Tibial nerve (tissue), 4 donors: ENCODE results near the gene RGS9. TPM values are rescaled to one million over a fixed set of nuclear protein-coding genes. Genes with fewer than 3 reads are reported as not detected.

Source experiments
- DNase-seq, 2 donors: peaks; one replicate each; pipeline ENCODE4 v3.0.0-alpha.2; 2019; ENCODE audit warnings: low spot score in 2 of 2
- H3K27ac ChIP-seq, 4 donors: fragments of 200-600 bp; sonication (generic) in 3 of 4; one replicate each; pipeline ENCODE4 v1.5.1; 2017 to 2019; ENCODE audit warnings: mild to moderate bottlenecking in 1 of 4
- H3K27me3 ChIP-seq, 2 donors: fragments of 200-600 bp; sonication (generic) in 1 of 2; one replicate each; pipeline versions ENCODE4 v1.5.1 to v1.6.0; 2017 to 2019
- H3K36me3 ChIP-seq, 3 donors: fragments of 200-600 bp; sonication (generic); one replicate each; pipeline ENCODE4 v1.5.1; 2018 to 2019
- H3K4me1 ChIP-seq, 4 donors: fragments of 200-600 bp; sonication (generic) in 3 of 4; one replicate each; pipeline ENCODE4 v1.5.1; 2017 to 2019
- H3K4me3 ChIP-seq, 4 donors: fragments of 200-600 bp; sonication (generic) in 3 of 4; one replicate each; pipeline ENCODE4 v1.5.1; 2017 to 2019; ENCODE audit warnings: mild to moderate bottlenecking in 1 of 4, moderate library complexity in 1 of 4
- H3K9me3 ChIP-seq, 4 donors: fragments of 200-600 bp; sonication (generic) in 3 of 4; one replicate each; pipeline ENCODE4 v1.5.1; 2017 to 2019
- EP300 ChIP-seq, 2 donors: sonication (generic); formaldehyde crosslinking; IDR thresholded peaks; one replicate each; pipeline ENCODE4 v1.6.1; 2017; ENCODE audit warnings: antibody characterized with exemption in 2 of 2, mild to moderate bottlenecking in 1 of 2
- POLR2A ChIP-seq, 2 donors: fragments of 450-650 bp; IDR thresholded peaks; one replicate each; pipeline ENCODE4 v1.6.1; 2017; ENCODE audit warnings: antibody characterized with exemption in 2 of 2, mild to moderate bottlenecking in 2 of 2, moderate library complexity in 2 of 2
- WGBS, 2 donors: methylation state at CpG; one replicate each; pipeline ENCODE4 v1.1.5; 2018; 5-methylcytosine and 5-hydroxymethylcytosine counted together
- total RNA-seq, 4 donors: library from RNA; depleted of rRNA; stranded (reverse); fragments of >200 nt; gene quantifications; one replicate each; pipeline ENCODE4 v1.1.0, GENCODE V29; 2016
- TF ChIP-seq, protein P1 (sequence below), 5 experiments: fragments of 200-600 bp in 3 of 5; fragments of 450-650 bp in 2 of 5; sonication (generic) in 3 of 5; IDR thresholded peaks; one replicate each; pipeline ENCODE4 v1.5.1; 2016 to 2019; ENCODE audit warnings: antibody characterized with exemption in 5 of 5, mild to moderate bottlenecking in 3 of 5, moderate library complexity in 2 of 5

RGS9 gene
- total RNA-seq, 4 donors from 2014 or later, result 10.7 to 15.3 (median 11.3) TPM

DNA sequence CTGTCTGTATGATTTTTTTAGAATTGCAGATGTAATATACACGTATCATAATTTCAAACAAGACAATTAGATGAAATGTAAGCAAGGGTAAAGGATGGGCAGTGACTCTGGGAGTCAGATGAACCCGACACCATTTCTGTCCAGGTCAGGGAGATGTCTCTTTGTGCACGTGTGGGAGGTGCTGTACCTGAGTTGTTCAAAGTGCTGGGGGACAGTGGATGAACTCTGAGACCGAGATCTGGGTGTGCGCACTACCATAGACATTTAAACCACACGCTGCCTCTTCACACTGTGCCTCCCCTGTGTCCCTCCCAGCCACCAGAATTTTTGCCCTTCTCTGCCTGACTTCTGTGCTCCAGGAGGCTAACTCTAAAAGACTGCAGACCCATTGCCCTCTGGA is 5.9 kb upstream of the RGS9 start:
- Histone ChIP-seq H3K9me3 (no peaks in the 10 kb centered on the region), H3K4me3 (no peak overlapping the region)
- TF ChIP-seq, protein P1, sequence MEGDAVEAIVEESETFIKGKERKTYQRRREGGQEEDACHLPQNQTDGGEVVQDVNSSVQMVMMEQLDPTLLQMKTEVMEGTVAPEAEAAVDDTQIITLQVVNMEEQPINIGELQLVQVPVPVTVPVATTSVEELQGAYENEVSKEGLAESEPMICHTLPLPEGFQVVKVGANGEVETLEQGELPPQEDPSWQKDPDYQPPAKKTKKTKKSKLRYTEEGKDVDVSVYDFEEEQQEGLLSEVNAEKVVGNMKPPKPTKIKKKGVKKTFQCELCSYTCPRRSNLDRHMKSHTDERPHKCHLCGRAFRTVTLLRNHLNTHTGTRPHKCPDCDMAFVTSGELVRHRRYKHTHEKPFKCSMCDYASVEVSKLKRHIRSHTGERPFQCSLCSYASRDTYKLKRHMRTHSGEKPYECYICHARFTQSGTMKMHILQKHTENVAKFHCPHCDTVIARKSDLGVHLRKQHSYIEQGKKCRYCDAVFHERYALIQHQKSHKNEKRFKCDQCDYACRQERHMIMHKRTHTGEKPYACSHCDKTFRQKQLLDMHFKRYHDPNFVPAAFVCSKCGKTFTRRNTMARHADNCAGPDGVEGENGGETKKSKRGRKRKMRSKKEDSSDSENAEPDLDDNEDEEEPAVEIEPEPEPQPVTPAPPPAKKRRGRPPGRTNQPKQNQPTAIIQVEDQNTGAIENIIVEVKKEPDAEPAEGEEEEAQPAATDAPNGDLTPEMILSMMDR (IDR thresholded peaks at IDR 0.05), result no peak
- no peak for TF ChIP-seq EP300 (IDR thresholded peaks at IDR 0.05)
- no peak for TF ChIP-seq POLR2A (IDR thresholded peaks at IDR 0.05)

DNA sequence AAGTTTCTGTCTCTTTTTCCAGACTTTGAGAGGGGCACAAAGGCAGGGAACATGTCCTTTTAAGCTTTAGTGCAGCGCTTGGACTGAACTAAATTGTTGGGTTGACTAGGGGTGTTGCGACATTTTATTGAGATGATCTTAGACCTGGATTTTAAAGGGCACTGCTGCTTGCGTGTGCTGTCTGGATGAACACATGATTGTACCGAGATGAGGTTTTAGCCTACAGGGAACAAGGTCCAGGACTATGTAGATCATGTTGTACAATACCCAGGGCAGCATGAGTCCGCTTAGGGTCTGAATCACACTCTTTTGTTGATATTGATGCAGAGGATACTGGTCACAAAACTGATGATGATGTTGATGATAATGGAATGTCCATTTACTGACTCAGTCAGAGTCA is 5.2 kb upstream of the RGS9 start:
- Histone ChIP-seq H3K36me3 (no peaks in the 10 kb centered on the region), H3K27me3 (no peaks in the 10 kb centered on the region), H3K4me1 (peaks cover 0 to 4% (median 0%) of the 10 kb centered on the region in 4 donors), H3K9me3 (no peaks in the 10 kb centered on the region), H3K27ac (no peak overlapping the region), H3K4me3 (no peak overlapping the region)
- 90% methylated on average over 5 of the region's 5 CpGs for WGBS, 2 donors
- DNase-seq, result no peak
- TF ChIP-seq, protein P1 (IDR thresholded peaks at IDR 0.05), result no peak
- TF ChIP-seq POLR2A (IDR thresholded peaks at IDR 0.05), result no peak
- TF ChIP-seq EP300 (IDR thresholded peaks at IDR 0.05), result no peak

More for the DNA sequence above, 5.9 kb upstream of the RGS9 start:
- 66 to 81% methylated on average over 6 of the region's 6 CpGs for WGBS, 2 donors
- no peaks in the 10 kb centered on the region for H3K4me1 ChIP-seq
- H3K36me3 ChIP-seq, result no peaks in the 10 kb centered on the region
- no peak for DNase-seq
- no peaks in the 10 kb centered on the region for H3K27me3 ChIP-seq
- H3K27ac ChIP-seq, result no peak overlapping the region

DNA sequence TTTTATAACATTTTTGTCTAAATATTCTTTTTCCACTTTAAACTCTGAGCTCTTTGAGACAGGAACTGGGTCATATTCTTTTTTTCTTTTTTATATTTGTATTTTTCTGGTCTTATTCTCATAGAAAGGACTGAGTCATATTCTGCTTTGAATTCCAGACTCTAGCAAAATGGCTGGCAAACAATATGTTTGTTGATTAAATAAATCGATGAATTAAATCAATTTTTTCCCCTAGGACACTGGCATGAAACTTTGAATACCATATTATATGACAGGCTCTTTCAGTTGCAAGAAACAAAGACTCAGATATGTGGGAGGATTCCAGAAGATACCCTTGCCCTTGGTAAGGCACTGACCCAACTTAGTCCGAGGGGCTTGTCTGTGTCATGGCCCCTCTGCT is 3.1 kb upstream of the RGS9 start:
- no peak for DNase-seq
- Histone ChIP-seq H3K9me3 (no peaks in the 10 kb centered on the region), H3K27me3 (no peaks in the 10 kb centered on the region), H3K4me3 (no peak overlapping the region), H3K36me3 (no peaks in the 10 kb centered on the region), H3K4me1 (peaks cover 0 to 21% (median 0%) of the 10 kb centered on the region in 4 donors), H3K27ac (no peak overlapping the region)
- 61 to 66% methylated on average over 2 of the region's 2 CpGs for WGBS, 2 donors
- no peak for TF ChIP-seq POLR2A (IDR thresholded peaks at IDR 0.05)
- TF ChIP-seq, protein P1 (IDR thresholded peaks at IDR 0.05), result no peak
- no peak for TF ChIP-seq EP300 (IDR thresholded peaks at IDR 0.05)

DNA sequence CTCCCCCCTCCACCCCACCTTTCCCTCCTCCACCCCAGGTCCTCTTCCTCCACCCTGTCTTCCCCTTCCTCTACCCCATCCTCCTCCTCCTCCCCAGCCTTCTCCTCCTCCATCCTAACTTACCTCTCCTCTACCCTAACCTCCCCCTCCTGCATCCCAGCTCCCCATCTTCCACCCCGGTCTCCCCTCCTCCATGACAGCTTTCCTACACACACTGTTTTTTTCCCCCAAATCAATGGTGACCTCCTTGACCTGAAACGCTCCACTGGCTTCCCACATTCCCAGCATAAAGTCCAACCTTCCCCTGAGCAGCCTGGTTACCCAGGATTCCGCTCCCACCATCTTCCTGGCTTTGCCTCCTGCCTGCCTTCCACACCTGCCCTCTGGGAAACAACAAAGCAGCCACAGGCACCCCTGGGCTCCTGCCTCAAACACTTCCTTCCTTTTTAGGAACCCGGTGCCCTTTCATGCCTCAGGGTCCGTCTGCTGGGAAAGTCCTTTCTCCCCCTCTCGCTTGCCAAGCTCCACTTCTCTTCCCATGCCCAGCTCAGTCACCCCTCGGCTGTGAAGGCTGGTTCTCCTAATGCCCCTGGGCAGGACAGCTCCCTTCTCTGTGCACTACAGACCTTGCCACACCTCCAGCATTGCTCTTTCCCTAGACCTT is 2.1 kb downstream of the RGS9 start:
- no peak for DNase-seq
- WGBS, 2 donors, result 58% methylated on average over 7 of the region's 7 CpGs
- Histone ChIP-seq H3K27ac (no peak overlapping the region), H3K4me3 (no peak overlapping the region), H3K36me3 (no peaks in the 10 kb centered on the region), H3K4me1 (peaks cover 0 to 34% (median 4%) of the 10 kb centered on the region in 4 donors), H3K9me3 (no peaks in the 10 kb centered on the region), H3K27me3 (no peaks in the 10 kb centered on the region)
- TF ChIP-seq, protein P1 (IDR thresholded peaks at IDR 0.05), result no peak
- TF ChIP-seq POLR2A (IDR thresholded peaks at IDR 0.05) (no peak), EP300 (IDR thresholded peaks at IDR 0.05) (no peak)

DNA sequence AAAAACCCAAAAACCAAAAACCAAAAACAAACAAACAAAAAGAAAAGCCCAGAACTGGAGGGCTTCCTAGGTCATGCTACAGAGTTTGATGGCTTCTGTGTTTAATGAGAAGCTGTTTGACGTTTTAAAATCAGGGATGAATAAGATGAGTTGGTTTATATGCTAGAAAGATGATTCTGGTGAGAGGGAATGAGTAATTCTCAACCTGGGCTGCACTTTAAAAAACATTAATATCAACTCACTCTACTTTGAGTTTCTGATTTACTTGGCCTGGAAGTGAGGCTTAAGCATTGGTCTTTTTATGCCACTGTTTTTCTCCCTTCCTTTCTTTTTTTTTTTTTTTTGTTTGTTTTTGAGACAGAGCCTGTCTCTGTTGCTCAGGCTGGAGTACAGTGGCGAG is 5.1 kb downstream of the RGS9 start:
- no peaks in the 10 kb centered on the region for H3K9me3 ChIP-seq
- H3K36me3 ChIP-seq, result no peaks in the 10 kb centered on the region
- no peak overlapping the region for H3K4me3 ChIP-seq
- H3K27me3 ChIP-seq, result no peaks in the 10 kb centered on the region
- no peak for DNase-seq
- peaks cover 0 to 32% (median 7%) of the 10 kb centered on the region in 4 donors for H3K4me1 ChIP-seq
- TF ChIP-seq, protein P1 (IDR thresholded peaks at IDR 0.05), result no peak
- H3K27ac ChIP-seq, result no peak overlapping the region
- 76 to 79% methylated on average over 2 of the region's 2 CpGs for WGBS, 2 donors
